ENCODE measurements around the gene NEDD9.

Gene NEDD9

DNA sequence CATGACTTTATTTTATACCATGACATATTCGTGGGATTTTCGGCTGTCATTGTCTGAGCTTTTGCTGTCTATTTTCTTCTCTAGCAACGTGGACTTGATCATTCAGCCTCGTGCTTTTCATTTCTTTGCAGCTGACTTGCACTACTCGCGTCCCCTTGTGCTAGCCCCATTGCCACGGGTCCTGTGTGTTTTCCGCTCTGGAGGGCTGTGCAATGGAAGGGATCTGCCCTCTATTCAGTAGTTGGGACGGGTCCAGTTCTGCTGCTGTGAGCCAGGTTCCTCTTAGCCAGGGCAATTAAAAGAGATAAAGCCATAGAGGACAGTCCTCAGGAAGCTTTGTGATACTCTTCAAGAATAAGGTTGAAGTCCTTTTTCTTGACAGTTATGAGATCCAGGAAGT, 17.6 kb downstream of the NEDD9 start:
- no peak for DNase-seq

DNA sequence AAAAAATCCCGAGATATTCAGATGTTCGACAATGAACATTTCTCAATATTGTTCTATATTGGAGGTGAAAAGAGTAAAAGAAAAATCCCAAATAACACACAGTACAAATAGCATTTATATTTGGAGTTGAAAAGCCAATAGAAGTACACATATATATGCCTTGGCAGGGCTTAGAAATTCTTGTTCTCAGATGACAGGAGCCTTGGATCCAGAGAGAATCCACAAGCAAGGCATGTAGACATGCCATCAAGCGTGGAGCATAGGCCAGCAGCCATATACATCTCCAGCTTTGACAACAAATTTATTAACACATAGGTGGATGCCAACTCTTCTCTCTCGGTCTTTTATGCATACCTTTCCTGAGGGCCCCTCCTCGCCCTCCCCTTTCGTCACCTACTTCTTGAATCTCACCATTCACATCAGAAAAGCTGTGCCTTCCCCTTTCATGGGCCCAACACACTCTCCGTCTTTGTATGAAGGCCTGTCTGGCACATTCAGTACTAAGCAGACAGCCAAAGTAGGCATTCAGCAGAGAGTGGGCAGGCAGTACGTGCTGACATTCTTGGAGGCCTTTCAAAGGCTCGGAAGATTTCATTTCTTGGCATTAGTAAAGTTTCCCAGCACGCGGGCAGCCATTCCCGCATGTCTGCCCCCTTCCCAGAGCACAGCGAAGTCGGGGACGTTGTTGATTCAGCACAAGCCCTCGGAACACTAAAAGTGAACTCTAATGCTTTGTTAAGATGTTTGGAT, 18.2 kb downstream of the NEDD9 start:
- no peak for DNase-seq

DNA sequence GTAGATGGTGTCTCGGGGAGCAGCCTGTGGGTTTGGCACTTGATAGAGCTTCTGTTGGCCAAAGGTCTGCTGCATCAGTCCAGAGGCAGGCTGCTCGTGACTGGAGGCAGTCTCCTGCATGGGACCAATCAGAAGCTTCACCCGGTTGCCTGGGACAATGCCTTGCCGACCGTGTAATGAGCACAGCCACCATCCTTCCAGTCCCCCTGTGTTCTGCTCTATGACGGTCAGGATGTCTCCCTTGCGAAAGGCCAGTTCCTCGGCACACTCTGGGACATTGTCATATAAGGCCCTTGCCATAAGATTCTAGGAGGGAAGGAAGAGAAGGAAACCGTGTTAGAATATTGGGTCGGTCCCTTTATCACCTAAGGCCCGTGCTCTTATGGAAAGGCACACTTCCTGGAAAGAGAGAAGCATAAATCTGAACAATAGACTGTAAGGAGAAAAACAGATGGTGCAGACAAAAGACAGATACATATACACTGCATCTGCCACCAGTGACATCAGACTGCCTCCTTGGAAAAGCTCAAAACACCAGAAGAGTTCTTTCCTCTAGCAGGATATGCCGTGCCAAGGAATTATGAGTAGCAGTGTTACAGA, 18.9 kb downstream of the NEDD9 start:
- DNase-seq, result no peak

DNA sequence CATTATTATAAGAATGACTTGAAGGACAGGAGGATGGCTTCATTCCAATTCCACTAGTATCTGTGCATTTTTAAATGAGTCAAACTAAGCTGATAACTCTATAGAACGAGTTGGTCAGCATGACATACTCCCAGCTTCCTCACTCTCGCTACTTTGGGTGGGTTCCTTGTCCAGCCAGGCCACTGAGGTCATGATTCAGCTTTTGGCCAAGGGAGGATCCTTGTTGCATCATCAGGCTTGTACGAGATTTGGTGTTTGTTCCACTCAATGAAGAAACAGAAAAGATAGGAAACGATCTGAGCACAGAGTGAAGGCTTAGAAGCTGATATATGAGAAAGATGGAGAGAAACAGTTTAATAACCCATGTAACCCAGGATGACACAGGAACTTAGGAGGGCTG, 19.8 kb downstream of the NEDD9 start:
- no peak for DNase-seq

DNA sequence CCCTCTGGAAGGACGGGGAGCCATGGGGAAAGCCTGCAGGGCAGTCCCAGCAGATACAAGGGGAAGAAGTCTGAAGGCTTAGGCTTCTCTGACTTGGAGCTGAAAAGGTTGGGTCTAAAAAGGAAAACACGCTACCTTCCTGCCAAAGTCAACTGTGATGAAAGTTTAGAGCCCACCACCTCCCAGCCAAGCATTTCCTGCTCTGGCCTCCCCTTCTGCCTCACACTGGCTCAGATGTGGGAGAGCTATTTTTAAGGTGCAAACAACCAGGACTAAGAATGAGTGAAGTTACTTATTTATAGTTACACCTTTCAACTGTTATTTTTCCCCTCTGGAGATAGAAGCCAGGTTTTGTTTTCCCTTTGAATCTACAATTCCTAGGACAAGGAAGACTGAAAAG, 21.2 kb downstream of the NEDD9 start:
- DNase-seq, result no peak

DNA sequence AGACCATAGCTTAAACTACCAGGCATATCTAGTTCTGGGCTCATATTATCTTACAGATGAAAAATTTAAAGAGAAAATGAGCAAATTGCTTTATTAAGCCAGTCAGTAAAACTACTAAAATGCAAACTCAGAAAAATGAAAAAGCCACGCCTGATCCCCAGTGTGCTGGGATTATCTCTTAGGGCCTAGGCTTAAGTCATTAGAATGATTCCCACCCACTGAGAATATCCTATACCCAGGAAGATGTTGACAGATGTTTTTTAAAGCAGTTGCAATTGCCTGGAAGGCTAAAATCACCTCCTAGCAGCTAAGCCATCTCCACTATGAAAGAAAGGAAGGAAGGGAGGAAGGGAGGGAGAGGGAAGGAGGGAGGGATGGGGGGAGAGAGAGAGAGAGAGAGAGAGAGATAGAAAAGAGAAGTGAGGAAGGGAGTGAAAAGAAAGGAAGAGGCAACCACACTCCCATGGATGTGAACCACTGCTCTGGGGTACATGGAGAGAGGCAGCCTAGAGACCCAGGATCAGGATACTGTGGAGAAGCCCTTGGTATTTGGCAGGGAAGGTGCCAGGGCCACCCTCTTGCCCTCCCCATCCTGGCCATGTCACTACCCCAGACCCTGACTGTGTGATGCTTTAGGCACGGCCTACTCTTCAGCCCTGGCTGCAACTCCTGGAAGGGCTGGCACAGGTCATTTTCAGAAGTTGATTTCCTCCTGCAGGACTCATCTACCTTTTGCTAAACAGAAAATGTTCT, 21.9 kb downstream of the NEDD9 start:
- no peak for DNase-seq

DNA sequence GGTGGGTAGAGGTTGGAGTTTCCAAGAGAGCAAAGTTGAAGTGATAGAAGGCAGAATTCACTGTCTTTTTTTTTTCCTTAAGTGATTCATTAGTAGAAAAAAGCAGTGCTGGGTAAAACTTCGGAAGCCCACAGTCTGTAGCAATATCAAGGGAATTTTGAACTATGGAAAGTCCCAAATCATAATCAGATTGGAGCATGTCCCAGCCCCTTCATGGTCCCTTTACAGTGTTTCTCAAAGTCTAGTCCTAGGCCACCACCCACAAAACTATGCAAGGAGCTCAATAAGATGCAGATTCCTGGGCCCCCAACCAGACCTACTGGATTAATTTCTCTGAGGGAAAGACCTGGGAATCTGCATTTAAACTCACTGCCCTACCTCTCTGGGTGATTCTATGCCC, 22.6 kb downstream of the NEDD9 start:
- no peak for DNase-seq

DNA sequence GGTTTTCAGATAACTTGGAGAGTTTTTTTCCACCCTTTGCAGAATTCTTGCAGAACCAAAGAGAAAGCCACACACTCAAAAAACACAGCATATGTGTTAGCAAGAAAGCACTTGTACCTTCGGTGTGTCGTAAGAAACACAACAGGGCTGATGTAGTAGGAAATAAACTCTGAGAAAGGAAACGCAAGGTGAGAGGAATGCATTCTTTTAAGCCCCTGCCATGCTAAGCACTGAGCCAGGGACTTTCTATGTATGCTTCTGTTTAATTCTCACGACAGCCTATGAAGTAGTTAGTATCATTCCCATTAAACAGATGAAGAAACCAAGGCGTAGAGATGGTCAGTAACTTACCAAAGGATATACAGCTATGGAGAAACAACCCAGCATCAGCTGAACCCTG, 23.1 kb downstream of the NEDD9 start:
- DNase-seq, result no peak

DNA sequence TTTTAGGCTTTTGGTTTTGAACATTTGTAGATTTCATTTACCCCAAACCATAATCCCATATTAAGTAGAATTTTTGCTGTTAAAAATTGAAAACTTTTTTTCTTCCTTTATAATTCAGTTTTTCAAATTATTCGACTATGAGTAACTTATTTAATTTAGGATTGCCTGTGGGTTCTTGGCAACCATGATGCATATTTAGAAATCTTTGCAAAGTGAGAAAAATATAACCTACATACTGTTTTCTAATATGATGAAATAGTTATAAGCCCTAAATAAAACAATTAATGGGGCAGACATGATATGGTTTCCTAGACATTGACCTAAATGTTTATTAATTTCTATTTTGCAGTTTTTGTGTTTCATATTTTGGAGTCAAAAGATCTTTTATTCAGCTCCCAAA, 23.6 kb downstream of the NEDD9 start:
- no peak for DNase-seq

DNA sequence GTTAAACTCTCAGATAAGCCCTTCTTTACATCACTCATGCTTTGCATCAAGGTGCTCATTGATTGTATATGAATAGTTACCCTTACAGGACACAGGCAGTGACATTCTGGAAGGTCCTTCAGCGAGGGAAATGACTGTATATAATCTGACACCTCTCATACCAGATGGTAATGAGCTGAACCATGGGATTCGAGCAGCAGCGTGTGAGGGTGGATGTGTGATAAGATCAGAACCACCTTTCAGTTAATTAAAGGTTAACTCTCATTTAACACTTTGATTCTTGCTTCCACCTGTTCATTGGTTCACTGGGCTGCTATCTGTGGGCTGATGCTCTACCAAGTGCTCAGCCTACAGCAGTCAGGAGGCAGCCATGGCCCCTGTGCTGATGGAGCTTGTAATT, 24.2 kb downstream of the NEDD9 start:
- DNase-seq, result no peak

DNA sequence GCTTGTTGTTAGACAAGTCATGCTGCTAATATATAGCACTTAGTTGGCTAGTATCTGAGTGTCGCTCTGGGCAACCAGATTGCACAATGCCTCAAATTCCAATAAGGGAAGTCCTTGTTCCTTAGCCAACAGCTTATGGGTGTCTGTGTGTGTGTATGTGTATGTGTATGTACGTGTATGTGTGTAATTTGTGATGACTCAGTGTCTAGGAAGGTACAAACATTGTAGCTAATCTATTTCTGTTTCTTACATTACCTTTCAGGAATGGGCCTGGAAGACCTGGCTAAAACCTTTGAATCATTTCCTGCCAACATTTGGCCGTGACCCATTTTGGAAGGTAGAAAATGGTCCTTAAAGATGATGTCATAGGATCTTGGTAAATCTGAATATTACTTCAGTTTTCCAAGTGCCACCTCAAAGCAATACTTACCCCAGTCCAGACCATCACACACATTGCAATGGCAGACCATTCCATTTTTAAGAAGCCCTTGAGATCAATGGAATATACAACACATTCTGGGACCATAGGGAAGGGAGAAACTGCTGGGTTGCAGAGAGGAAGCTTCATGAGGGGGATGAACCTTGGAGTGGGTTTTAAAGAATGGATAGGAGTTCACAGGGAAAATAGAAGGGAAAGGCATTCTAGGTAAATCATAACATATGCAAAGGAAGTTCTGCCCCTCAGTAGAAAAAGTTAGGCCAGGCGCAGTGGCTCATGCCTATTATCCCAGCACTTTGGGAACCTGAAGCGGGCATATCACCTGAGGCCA, 25.1 kb downstream of the NEDD9 start:
- no peak for DNase-seq

DNA sequence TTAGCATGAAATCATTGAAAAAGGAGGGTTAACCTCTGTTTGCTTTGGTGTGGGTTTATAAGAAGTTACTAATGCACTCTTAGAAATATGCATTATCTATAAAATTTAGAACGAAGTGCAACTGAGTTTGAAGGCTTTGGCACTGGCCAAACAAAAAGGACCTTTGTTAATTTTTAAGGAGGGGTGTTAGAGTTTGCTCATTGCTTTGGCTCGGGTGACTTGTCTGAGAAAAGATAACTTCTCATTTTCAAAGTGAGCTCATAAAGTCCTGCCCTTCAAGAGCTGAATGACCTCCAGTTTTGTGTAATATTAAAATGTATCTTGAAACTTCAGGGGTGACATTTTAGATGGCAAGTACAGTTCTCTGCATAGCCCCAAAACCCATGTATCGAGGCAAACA, 25.9 kb downstream of the NEDD9 start:
- DNase-seq, result no peak

DNA sequence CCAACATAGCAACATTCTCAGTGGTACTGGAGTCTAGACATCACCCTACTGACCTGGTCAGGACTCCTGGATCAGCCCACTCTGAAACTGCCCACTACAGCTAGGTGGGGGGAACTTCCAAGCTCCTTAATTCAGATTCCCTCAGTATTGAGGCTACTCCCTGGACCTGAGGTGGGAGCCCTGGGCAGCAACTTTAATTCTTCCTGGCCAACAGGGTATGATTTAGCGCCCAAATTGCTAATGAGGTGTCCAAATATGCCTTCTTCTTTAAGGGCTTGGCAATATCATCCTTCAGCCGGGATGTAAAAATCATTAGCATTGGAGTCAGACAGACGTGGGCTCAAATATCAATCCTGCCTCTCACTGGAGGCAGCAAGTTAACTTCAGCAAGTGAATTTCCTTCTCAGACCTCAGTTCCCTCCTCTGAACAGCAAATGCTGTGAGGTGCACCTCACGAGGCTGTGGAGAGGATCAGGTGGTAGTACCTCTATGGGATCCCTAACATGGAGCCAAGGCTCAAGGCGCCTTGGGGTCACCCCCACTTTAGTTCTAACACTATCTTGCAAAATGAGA, 27.6 kb downstream of the NEDD9 start:
- DNase-seq, result no peak

DNA sequence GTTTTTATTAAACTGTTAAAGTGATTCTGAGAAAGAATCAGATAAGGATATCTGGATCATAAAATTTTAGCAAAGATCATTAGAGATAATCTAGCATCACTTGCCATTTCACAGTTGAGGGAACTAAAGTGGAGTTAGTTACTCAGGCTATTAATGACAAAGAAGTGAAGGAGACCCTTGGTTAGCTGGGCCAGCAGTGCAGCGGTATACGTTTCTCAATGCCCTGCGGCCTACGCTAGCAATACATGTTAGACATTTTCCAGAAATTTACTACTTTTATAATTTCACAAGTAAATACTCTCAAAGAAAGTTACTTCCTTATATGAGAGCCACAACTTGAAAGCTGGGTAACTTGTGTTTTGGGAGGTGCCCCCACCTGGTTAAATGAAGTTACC, 28.5 kb downstream of the NEDD9 start:
- DNase-seq, result no peak

DNA sequence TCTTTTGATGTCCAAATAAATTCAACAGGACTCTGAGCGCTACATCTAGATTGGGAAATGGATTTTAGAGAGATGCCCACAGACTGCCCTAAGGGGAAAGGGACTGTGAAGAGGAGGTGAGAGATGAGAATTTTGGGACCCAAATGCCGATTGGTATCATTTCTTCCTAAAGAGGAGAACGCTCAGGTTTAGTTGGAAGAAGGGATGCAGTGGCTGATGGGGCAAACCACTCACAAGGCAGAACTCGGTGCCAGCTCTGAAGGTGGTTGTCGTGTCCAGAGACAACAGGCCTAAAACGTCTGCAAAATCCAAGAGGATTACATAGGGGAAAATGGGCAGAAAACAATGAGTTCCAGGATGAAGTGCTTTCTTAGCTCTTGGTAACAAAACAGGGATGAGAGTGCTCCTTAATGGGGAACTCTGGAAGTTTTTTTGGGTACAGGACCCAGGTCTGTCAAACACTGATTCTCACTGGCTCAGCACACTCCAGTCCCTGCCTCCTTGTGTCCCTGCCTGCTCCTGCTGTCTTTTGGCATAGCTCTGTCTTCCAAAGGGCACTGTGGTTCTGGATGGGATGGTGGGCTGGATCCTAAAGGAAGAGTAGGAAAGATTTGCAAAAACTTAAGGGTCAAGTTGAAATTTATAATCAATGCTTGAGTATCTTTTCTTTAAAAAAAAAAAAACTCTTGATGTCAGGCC, 29.0 kb downstream of the NEDD9 start:
- no peak for DNase-seq

DNA sequence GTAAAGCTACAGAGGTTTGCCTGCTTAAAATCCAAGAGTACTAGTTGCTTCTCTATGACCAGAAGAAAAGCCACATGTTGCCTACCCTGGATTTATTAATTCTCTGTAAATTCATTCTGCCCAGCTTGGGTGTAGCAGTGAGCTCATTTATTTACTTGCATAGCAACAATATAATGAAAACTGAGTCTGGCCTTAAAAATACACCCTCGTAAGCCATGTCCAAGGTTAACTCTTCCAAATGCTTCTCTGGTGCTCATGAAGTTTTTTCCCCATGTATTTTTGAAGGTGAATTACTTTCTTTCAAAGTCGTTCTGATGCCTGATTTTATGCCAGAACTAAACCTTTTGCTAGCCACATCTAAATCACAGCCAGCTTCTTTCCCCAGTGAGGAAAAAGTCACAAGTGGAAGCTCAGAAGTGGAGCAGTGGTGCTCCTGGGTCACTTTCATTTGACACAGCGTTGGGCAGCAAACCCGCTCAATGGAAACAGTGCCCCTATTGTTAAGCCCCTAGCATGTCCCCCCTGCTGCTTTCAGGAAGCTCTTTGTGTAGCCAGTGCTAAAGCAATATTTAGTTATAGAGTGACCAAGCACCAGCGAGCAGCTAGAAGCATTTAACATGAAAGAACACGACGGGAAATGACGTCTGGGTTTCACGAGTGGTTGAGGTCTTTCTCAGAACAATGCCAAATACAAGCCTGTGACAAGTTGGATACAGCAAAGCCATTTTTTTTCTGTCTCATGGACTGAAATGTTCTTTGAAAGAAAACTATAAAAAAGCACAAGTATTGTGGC, 29.8 kb downstream of the NEDD9 start:
- DNase-seq, result no peak

DNA sequence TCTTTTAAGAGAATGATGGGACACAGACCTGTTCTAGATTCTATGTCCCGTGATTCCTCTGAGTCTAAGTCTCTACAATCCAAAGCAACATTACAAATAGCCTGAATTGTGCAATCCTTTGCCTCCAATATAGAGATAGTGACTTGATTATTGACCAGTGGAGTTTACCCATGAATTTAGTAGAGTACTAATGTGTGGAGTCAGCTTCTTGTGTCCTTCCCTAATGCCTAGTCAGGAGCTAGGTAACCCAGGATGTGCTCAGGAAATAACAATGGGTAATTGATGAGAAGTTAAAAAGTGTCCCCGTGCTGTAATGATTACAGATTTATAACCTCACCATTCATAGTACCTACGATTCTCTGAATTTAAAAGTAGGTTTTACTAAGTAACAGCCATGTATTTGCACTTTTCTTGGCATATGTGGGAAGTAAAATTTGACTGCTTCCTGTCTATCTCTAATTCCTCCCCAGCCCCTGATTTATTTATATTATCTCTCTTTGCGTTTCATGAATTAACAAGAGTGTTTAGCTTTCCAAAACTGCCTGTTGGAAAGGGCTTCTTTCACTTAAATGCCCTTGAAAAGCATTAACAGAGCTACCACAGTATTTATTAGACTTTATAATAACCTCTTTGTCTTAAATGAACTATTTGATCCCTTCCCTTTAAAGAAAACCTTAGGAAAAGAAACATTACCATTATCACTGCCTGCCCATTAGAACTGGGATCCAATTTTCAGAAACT, 30.5 kb downstream of the NEDD9 start:
- DNase-seq, result no peak

DNA sequence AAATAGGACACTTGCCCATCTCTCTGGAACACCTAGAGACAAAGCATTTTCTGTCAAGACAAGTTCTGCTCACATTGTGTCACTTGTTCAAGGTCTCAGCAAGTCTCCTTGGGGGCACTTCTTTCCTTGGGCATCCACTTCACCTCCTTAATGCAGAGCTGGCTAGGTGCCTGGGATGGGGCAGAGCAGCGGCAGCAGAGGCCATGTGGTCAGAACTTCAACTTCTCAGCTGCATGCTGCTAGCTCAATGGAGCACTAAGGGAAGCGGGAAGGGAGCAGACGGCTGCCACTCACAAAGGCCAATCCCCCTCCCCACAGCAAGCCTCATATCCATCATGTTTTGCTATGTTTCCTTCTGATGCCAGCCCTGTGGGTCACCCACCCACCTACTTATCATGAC, 31.5 kb downstream of the NEDD9 start:
- DNase-seq, result no peak

DNA sequence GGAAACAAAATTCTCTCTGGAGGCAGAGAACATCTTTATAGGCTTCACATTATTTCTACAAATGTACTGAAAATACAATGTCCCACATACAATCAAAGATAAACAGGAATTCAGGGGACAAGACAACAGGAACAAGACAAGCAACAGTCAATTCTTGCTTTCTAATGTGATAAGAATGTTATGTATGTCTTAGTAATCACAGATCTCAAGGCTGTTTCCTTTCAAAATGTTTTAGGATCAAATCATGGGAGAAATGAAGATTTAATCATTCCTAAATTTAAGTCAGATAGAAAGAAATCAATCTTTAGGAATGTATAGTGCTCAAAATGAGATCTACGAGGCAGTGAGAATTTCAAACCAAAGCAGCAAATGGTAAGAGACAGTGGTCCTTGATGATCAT, 32.1 kb downstream of the NEDD9 start:
- DNase-seq, result no peak

DNA sequence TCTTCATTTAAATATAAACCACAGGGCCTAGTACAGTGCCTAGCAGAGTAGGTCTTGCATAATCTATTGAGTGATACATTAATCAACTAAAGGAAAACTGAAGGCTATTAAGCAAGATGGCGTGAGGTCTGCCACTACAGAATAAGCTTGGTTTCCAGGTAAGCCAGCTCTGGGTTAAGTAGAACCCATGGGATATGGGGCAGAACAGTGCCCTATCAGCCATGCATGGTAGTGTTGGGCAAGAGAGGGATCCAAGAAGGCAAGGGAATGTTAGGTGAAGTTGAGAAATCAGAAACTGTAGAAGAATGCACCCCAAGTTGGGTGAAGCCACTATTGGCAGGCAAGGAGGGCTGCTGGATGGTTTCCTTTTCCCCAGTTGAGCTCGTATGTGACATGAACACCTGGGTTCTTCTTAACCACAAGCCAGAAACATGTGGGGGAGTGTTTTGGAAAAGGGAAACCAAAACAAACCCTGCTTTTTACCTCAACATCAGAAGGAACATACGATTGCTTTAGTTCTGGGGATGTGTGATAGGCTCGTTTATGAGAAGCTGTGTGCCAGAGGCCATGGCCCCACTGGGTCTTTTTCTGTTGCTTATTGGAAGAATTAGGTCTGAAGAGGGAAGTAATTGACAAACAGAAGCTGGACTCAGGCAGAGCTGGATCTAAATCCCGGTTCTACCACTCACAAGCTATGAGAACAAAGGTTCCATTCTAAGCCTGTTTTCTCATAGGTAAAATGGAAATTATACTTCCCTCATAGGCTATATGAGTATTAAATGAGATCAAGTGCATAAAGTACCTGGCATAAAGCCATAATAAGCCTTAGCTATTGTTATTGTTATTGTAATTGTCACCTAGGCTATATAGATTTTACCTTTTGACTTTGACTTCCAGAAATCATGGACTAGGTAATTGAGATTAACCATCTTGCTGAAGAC, 33.5 kb downstream of the NEDD9 start:
- no peak for DNase-seq

Data from activated naive CD4-positive, alpha-beta T cell treated with anti-CD3 and anti-CD28 coated beads, Interleukin-2, amount 50 U/mL, for 16 hours (primary cell).